SJSA1 (cell line): ENCODE data around the gene CACNA2D3. TPM values are rescaled to one million over a fixed set of nuclear protein-coding genes. Genes with fewer than 3 reads are reported as not detected.

Experiments used
- DNase-seq, 2 experiments: peaks; one replicate each; pipeline ENCODE4 v3.0.0-alpha.2; 2015 to 2020; ENCODE audit warnings: low spot score in 2 of 2, low read depth in 1 of 2
- H3K27ac ChIP-seq: fragments of 250-450 bp; sonication (Bioruptor Pico); 2 replicates; pipeline ENCODE4 v1.5.1; 2020; ENCODE audit warnings: mild to moderate bottlenecking, moderate library complexity
- H3K27me3 ChIP-seq: fragments of 250-450 bp; sonication (Bioruptor Pico); replicated peaks from 2 replicates; pipeline ENCODE4 v1.5.1; 2020; ENCODE audit warnings: mild to moderate bottlenecking, moderate library complexity
- H3K36me3 ChIP-seq: fragments of 250-450 bp; sonication (Bioruptor Pico); 2 replicates; pipeline ENCODE4 v1.5.1; 2020; ENCODE audit warnings: mild to moderate bottlenecking
- H3K4me1 ChIP-seq: fragments of 250-450 bp; sonication (Bioruptor Pico); replicated peaks from 2 replicates; pipeline ENCODE4 v1.6.1; 2021; ENCODE audit warnings: mild to moderate bottlenecking
- H3K4me3 ChIP-seq: fragments of 250-450 bp; sonication (Bioruptor Pico); 2 replicates; pipeline ENCODE4 v1.5.1; 2020; ENCODE audit warnings: mild to moderate bottlenecking
- H3K9me3 ChIP-seq: fragments of 250-450 bp; sonication (Bioruptor Pico); replicated peaks from 2 replicates; pipeline ENCODE4 v1.5.1; 2020; ENCODE audit warnings: mild to moderate bottlenecking
- total RNA-seq: library from RNA; depleted of rRNA; stranded (reverse); fragments of >200 nt; shearing (Covaris generic); gene quantifications from 2 replicates; pipeline ENCODE4 v1.2.3, GENCODE V29; 2014

The CACNA2D3 gene
- total RNA-seq, 1 experiment from 2014 or later, result not detected

GRCh38 chr3:55014081-55014480 lies 891.7 kb downstream of the CACNA2D3 start:
- Histone ChIP-seq H3K9me3 (no peaks in the 10 kb centered on the region), H3K27me3 (no peaks in the 10 kb centered on the region), H3K27ac (no peak overlapping the region), H3K4me1 (peaks cover 41% of the 10 kb centered on the region), H3K36me3 (no peaks in the 10 kb centered on the region), H3K4me3 (no peak overlapping the region)
- DNase-seq, result no peak

GRCh38 chr3:55014906-55015305 lies 892.6 kb downstream of the CACNA2D3 start:
- Histone ChIP-seq H3K36me3 (no peaks in the 10 kb centered on the region), H3K4me3 (no peak overlapping the region), H3K27me3 (no peaks in the 10 kb centered on the region), H3K9me3 (no peaks in the 10 kb centered on the region), H3K27ac (no peak overlapping the region), H3K4me1 (peaks cover 33% of the 10 kb centered on the region)
- DNase-seq, result no peak

GRCh38 chr3:55017876-55018275 lies 895.5 kb downstream of the CACNA2D3 start:
- no peak for DNase-seq
- H3K4me1 ChIP-seq, result peaks cover 18% of the 10 kb centered on the region

GRCh38 chr3:55030938-55031337 lies 908.6 kb downstream of the CACNA2D3 start:
- no peaks in the 10 kb centered on the region for H3K9me3 ChIP-seq
- H3K4me3 ChIP-seq, result no peak overlapping the region
- peaks cover 13% of the 10 kb centered on the region for H3K4me1 ChIP-seq
- no peak overlapping the region for H3K27ac ChIP-seq
- DNase-seq, result peak in 1 of 2 experiments; percentile 37
- H3K27me3 ChIP-seq, result no peaks in the 10 kb centered on the region
- no peaks in the 10 kb centered on the region for H3K36me3 ChIP-seq

More at GRCh38 chr3:55017876-55018275, 895.5 kb downstream of the CACNA2D3 start:
- H3K27ac ChIP-seq, result no peak overlapping the region
- H3K9me3 ChIP-seq, result no peaks in the 10 kb centered on the region
- H3K27me3 ChIP-seq, result no peaks in the 10 kb centered on the region
- no peaks in the 10 kb centered on the region for H3K36me3 ChIP-seq
- no peak overlapping the region for H3K4me3 ChIP-seq

- Histone ChIP-seq H3K9me3 (no peaks in the 10 kb centered on the region), H3K27me3 (no peaks in the 10 kb centered on the region), H3K4me3 (no peak overlapping the region), H3K27ac (no peak overlapping the region), H3K36me3 (no peaks in the 10 kb centered on the region), H3K4me1 (no peaks in the 10 kb centered on the region)
- no peak for DNase-seq
Observed at GRCh38 chr3:55036883-55037577, 914.7 kb downstream of the CACNA2D3 start.

GRCh38 chr3:55042591-55042990 lies 920.2 kb downstream of the CACNA2D3 start:
- H3K4me1 ChIP-seq, result no peaks in the 10 kb centered on the region
- no peak overlapping the region for H3K4me3 ChIP-seq
- no peaks in the 10 kb centered on the region for H3K27me3 ChIP-seq
- no peaks in the 10 kb centered on the region for H3K9me3 ChIP-seq
- DNase-seq, result no peak
- H3K36me3 ChIP-seq, result no peaks in the 10 kb centered on the region
- H3K27ac ChIP-seq, result no peak overlapping the region

GRCh38 chr3:55044486-55044885 lies 922.1 kb downstream of the CACNA2D3 start:
- DNase-seq, result no peak
- H3K9me3 ChIP-seq, result no peaks in the 10 kb centered on the region
- H3K4me3 ChIP-seq, result no peak overlapping the region
- no peak overlapping the region for H3K27ac ChIP-seq
- H3K4me1 ChIP-seq, result no peaks in the 10 kb centered on the region
- no peaks in the 10 kb centered on the region for H3K36me3 ChIP-seq
- no peaks in the 10 kb centered on the region for H3K27me3 ChIP-seq

- H3K36me3 ChIP-seq, result no peaks in the 10 kb centered on the region
- peak in 1 of 2 experiments; percentile 47 for DNase-seq
- peaks cover 25% of the 10 kb centered on the region for H3K4me1 ChIP-seq
- no peak overlapping the region for H3K4me3 ChIP-seq
- H3K27ac ChIP-seq, result peak overlapping the region; percentile 19; the same call in 1 of the 2 replicates
- H3K27me3 ChIP-seq, result no peaks in the 10 kb centered on the region
- no peaks in the 10 kb centered on the region for H3K9me3 ChIP-seq
Observed at GRCh38 chr3:55059027-55059629, 936.8 kb downstream of the CACNA2D3 start.

- H3K36me3 ChIP-seq, result no peaks in the 10 kb centered on the region
- peak in 1 of 2 experiments; percentile 22 for DNase-seq
Observed at GRCh38 chr3:55060896-55061719, 938.8 kb downstream of the CACNA2D3 start.

GRCh38 chr3:55061720-55062034 lies 939.3 kb downstream of the CACNA2D3 start:
- DNase-seq, result no peak
- no peaks in the 10 kb centered on the region for H3K9me3 ChIP-seq
- H3K36me3 ChIP-seq, result no peaks in the 10 kb centered on the region
- H3K4me1 ChIP-seq, result peaks cover 25% of the 10 kb centered on the region
- no peak overlapping the region for H3K27ac ChIP-seq
- no peaks in the 10 kb centered on the region for H3K27me3 ChIP-seq
- H3K4me3 ChIP-seq, result no peak overlapping the region

More at GRCh38 chr3:55060896-55061719, 938.8 kb downstream of the CACNA2D3 start:
- Histone ChIP-seq H3K27ac (no peak overlapping the region), H3K27me3 (no peaks in the 10 kb centered on the region), H3K4me3 (no peak overlapping the region), H3K4me1 (peaks cover 25% of the 10 kb centered on the region), H3K9me3 (no peaks in the 10 kb centered on the region)

- Histone ChIP-seq H3K4me1 (peaks cover 18% of the 10 kb centered on the region), H3K27ac (no peak overlapping the region), H3K9me3 (no peaks in the 10 kb centered on the region), H3K27me3 (no peaks in the 10 kb centered on the region), H3K4me3 (no peak overlapping the region), H3K36me3 (no peaks in the 10 kb centered on the region)
- no peak for DNase-seq
Observed at GRCh38 chr3:55064164-55064563, 941.8 kb downstream of the CACNA2D3 start.

GRCh38 chr3:55065331-55065730 lies 943.0 kb downstream of the CACNA2D3 start:
- Histone ChIP-seq H3K9me3 (no peaks in the 10 kb centered on the region), H3K4me1 (peaks cover 11% of the 10 kb centered on the region), H3K36me3 (no peaks in the 10 kb centered on the region), H3K27me3 (no peaks in the 10 kb centered on the region), H3K4me3 (no peak overlapping the region), H3K27ac (no peak overlapping the region)
- no peak for DNase-seq

GRCh38 chr3:55066551-55067047 lies 944.2 kb downstream of the CACNA2D3 start:
- Histone ChIP-seq H3K4me3 (no peak overlapping the region), H3K9me3 (no peaks in the 10 kb centered on the region), H3K27me3 (no peaks in the 10 kb centered on the region), H3K36me3 (no peaks in the 10 kb centered on the region), H3K4me1 (peaks cover 2% of the 10 kb centered on the region), H3K27ac (no peak overlapping the region)
- no peak for DNase-seq

- Histone ChIP-seq H3K27me3 (no peaks in the 10 kb centered on the region), H3K4me3 (no peak overlapping the region), H3K9me3 (no peaks in the 10 kb centered on the region), H3K27ac (no peak overlapping the region), H3K36me3 (no peaks in the 10 kb centered on the region), H3K4me1 (no peaks in the 10 kb centered on the region)
- no peak for DNase-seq
Observed at GRCh38 chr3:55069950-55070349, 947.6 kb downstream of the CACNA2D3 start.
